OCI-LY1 (cell line): ENCODE results near the gene PCNX1.

Experiments used
- EZH2 ChIP-seq: fragments of 200-600 bp; sonication (generic), shearing (Covaris generic); IDR thresholded peaks from 2 replicates; pipeline ENCODE4 v1.8.0; 2017; ENCODE audit warnings: borderline replicate concordance, mixed run types, mild to moderate bottlenecking, antibody characterized with exemption, low read length, moderate library complexity, mixed read lengths
- TF ChIP-seq, protein P1 (sequence below): fragments of 200-600 bp; sonication (generic), shearing (Covaris generic); IDR thresholded peaks from 2 replicates; pipeline ENCODE4 v1.5.1; 2017; ENCODE audit warnings: mild to moderate bottlenecking, antibody characterized with exemption, low read length, moderate library complexity, mixed read lengths

DNA sequence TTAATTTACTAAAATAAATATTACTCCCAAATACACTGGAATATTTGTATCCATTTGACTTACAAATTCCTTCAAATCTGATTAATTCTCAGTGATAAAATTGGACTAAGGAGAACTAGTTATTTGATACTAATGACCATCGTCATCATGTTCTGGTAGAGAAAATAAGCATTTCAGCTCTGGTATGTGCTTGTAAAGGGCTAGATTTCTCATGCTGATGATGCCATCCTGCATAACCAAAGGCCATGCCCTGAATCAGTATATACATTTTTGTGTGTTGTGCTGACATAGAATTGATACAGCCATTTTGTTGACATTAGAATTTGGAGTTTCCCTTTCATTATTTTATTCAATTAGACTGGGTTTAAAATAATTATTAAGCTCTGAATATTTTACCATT is 148.9 kb downstream of the PCNX1 start:
- TF ChIP-seq, protein P1, sequence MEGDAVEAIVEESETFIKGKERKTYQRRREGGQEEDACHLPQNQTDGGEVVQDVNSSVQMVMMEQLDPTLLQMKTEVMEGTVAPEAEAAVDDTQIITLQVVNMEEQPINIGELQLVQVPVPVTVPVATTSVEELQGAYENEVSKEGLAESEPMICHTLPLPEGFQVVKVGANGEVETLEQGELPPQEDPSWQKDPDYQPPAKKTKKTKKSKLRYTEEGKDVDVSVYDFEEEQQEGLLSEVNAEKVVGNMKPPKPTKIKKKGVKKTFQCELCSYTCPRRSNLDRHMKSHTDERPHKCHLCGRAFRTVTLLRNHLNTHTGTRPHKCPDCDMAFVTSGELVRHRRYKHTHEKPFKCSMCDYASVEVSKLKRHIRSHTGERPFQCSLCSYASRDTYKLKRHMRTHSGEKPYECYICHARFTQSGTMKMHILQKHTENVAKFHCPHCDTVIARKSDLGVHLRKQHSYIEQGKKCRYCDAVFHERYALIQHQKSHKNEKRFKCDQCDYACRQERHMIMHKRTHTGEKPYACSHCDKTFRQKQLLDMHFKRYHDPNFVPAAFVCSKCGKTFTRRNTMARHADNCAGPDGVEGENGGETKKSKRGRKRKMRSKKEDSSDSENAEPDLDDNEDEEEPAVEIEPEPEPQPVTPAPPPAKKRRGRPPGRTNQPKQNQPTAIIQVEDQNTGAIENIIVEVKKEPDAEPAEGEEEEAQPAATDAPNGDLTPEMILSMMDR, result no peak
- no peak for TF ChIP-seq EZH2
